ENCODE measurements around the gene LRP2. TPM values are rescaled to one million over a fixed set of nuclear protein-coding genes. Genes with fewer than 3 reads are reported as not detected.
A peak's percentile ranks its signal among the peaks of the same experiment; 100 is the strongest.

LRP2 gene
- total and polyA plus RNA-seq, 2 of the 4 experiments (the other 2 are of a cell fraction): not detected

DNA sequence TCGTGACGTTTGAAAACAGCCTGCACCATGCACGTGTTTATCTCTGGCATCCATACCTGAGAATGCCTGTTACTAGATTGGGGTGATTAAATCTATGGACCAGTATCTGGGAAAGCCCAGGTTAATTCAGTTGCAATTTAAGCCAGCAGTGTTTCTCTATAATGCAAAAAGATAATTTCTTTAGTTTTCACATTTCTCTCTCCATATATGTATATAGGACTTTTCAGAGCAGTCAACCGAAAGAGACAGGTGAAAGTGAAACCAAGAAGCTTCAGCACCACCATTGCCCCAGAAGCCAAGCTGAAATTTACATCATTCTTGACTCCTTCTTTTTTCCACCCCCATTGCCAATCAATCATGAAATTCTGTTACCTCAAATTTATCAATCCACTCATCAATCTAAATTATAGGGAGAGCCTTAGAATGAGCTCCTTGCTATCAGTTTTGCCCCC lies 2.7 kb upstream of the LRP2 start:
- Histone ChIP-seq H2BK15ac (ENCODE audit: low read depth, low read length) (no peak overlapping the region), H3K4me2 (ENCODE audit: low read depth, low read length) (peak overlapping the region; percentile 45), H2AK9ac (replicated peaks; ENCODE audit: low read depth, low read length, poor library complexity) (peak overlapping the region; percentile 3), H3K36me3 (ENCODE audit: control insufficient read depth, insufficient read depth, low read length) (no peaks in the 10 kb centered on the region), H3K14ac (replicated peaks; ENCODE audit: low read depth, low read length) (no peak overlapping the region), H4K5ac (ENCODE audit: low read depth, low read length) (no peak overlapping the region), H4K20me1 (ENCODE audit: insufficient read depth, low read length) (no peaks in the 10 kb centered on the region), H3K4ac (ENCODE audit: low read depth, low read length) (no peak overlapping the region), H3K27me3 (ENCODE audit: control insufficient read depth, insufficient read depth, low read length) (peaks cover 37% of the 10 kb centered on the region), H3K27ac (ENCODE audit: insufficient read depth, low read length) (no peak overlapping the region), H2BK20ac (ENCODE audit: low read depth, low read length) (no peak overlapping the region), H3K9me1 (ENCODE audit: insufficient read depth, low read length) (peaks cover 3% of the 10 kb centered on the region; the same call in 1 of the 2 replicates), H2BK5ac (ENCODE audit: low read depth, low read length, poor library complexity, severe bottlenecking) (no peak overlapping the region), H3K4me1 (ENCODE audit: control insufficient read depth, insufficient read depth, low read length) (peaks cover 5% of the 10 kb centered on the region; the same call in 1 of the 2 replicates), H2AFZ (replicated peaks; ENCODE audit: low read length, poor library complexity) (peak overlapping the region; percentile 72), H3K9me3 (ENCODE audit: control insufficient read depth, insufficient read depth, low read length) (no peaks in the 10 kb centered on the region), H2AK5ac (ENCODE audit: low read depth, low read length) (no peak overlapping the region), H3K18ac (ENCODE audit: low read depth, low read length) (no peak overlapping the region), H3K4me3 (ENCODE audit: insufficient read depth, low read depth, low read length) (peak overlapping the region; percentile 38; the same call in 1 of the 2 replicates), H4K8ac (ENCODE audit: low read depth in 2 of 2, low read length in 2 of 2) (no peak overlapping the region), H3K9ac (ENCODE audit: low read depth, low read length) (no peak overlapping the region), H4K91ac (ENCODE audit: insufficient read depth, low read depth, low read length) (no peak overlapping the region), H3K79me1 (ENCODE audit: low read depth in 1 of 2, low read length in 2 of 2) (no peaks in the 10 kb centered on the region), H3K56ac (ENCODE audit: extremely low read depth, insufficient read depth, low read length) (no peak overlapping the region), H3K23ac (ENCODE audit: low read depth, low read length) (no peak overlapping the region), H2BK120ac (ENCODE audit: low read depth, low read length) (no peak overlapping the region)
- DNase-seq (no peak), ATAC-seq (ENCODE audit: low read depth) (no peak)
- WGBS, 2 experiments (ENCODE audit: extremely low coverage in 2 of 2, insufficient read length in 1 of 2): no CpG with 5 or more reads among the region's 4 CpGs
- in situ Hi-C loops (cut with MboI; ENCODE audit: low sequenced_read_pairs): no loop called here
- no peak for TF ChIP-seq MAZ (IDR thresholded peaks at IDR 0.05; ENCODE audit: borderline replicate concordance, low read depth, low read length)
- TF ChIP-seq SMC3 (IDR thresholded peaks at IDR 0.05; ENCODE audit: low read depth, low read length): no peak
- TF ChIP-seq RAD21 (IDR thresholded peaks at IDR 0.05; ENCODE audit: low read length): no peak
- TF ChIP-seq POLR2A (IDR thresholded peaks at IDR 0.05; ENCODE audit: low read depth, low read length): no peak
- TF ChIP-seq CHD1 (IDR thresholded peaks at IDR 0.05; ENCODE audit: low read depth, low read length): no peak
- TF ChIP-seq, protein P1, sequence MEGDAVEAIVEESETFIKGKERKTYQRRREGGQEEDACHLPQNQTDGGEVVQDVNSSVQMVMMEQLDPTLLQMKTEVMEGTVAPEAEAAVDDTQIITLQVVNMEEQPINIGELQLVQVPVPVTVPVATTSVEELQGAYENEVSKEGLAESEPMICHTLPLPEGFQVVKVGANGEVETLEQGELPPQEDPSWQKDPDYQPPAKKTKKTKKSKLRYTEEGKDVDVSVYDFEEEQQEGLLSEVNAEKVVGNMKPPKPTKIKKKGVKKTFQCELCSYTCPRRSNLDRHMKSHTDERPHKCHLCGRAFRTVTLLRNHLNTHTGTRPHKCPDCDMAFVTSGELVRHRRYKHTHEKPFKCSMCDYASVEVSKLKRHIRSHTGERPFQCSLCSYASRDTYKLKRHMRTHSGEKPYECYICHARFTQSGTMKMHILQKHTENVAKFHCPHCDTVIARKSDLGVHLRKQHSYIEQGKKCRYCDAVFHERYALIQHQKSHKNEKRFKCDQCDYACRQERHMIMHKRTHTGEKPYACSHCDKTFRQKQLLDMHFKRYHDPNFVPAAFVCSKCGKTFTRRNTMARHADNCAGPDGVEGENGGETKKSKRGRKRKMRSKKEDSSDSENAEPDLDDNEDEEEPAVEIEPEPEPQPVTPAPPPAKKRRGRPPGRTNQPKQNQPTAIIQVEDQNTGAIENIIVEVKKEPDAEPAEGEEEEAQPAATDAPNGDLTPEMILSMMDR (conservative IDR thresholded peaks at IDR 0.05; ENCODE audit: low read depth, low read length): no peak
- no peak for TF ChIP-seq BHLHE40 (IDR thresholded peaks at IDR 0.05; ENCODE audit: low read depth, low read length)
- TF ChIP-seq, protein P2, sequence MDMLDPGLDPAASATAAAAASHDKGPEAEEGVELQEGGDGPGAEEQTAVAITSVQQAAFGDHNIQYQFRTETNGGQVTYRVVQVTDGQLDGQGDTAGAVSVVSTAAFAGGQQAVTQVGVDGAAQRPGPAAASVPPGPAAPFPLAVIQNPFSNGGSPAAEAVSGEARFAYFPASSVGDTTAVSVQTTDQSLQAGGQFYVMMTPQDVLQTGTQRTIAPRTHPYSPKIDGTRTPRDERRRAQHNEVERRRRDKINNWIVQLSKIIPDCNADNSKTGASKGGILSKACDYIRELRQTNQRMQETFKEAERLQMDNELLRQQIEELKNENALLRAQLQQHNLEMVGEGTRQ (IDR thresholded peaks at IDR 0.05; ENCODE audit: low read depth, low read length): no peak
- no peak for TF ChIP-seq NFE2L2 (IDR thresholded peaks at IDR 0.05; ENCODE audit: low read depth, low read length)
- no peak for TF ChIP-seq MAFK (IDR thresholded peaks at IDR 0.05; ENCODE audit: low read depth, low read length)
- TF ChIP-seq RFX5 (IDR thresholded peaks at IDR 0.05; ENCODE audit: low read depth, low read length): no peak
- TF ChIP-seq MXI1 (IDR thresholded peaks at IDR 0.05; ENCODE audit: borderline replicate concordance, low read depth, low read length): no peak
- ChIA-PET POLR2A (ENCODE audit: unreplicated experiment) (no interaction called here), CTCF (no interaction called here)
- no TSS peak for BruUV-seq (replicated peaks)
- intact Hi-C loops (cut with micrococcal nuclease): no loop called here
- dilution Hi-C loops (cut with HindIII; ENCODE audit: low sequenced_read_pairs, unreplicated experiment): no loop called here
